Endothelial cell (in vitro differentiated cells): ENCODE data around the gene MRPS34. TPM values are rescaled to one million over a fixed set of nuclear protein-coding genes. Genes with fewer than 3 reads are reported as not detected.

Experiments
- DNase-seq: peaks from one replicate; pipeline ENCODE4 v3.0.0; 2021; ENCODE audit warnings: low spot score
- H3K27ac Mint-ChIP-seq: one replicate; pipeline ENCODE4 v1.8.0; 2021; ENCODE audit warnings: mixed read lengths, inconsistent platforms; ENCODE audit not compliant: unreplicated experiment
- H3K27me3 Mint-ChIP-seq: one replicate; pipeline ENCODE4 v1.8.0; 2021; ENCODE audit warnings: mild to moderate bottlenecking, moderate library complexity, mixed read lengths, inconsistent platforms; ENCODE audit not compliant: unreplicated experiment
- H3K36me3 Mint-ChIP-seq: one replicate; pipeline ENCODE4 v1.8.0; 2021; ENCODE audit warnings: mild to moderate bottlenecking, low read depth, mixed read lengths, inconsistent platforms; ENCODE audit not compliant: unreplicated experiment
- H3K4me1 Mint-ChIP-seq: one replicate; pipeline ENCODE4 v1.8.0; 2021; ENCODE audit warnings: mild to moderate bottlenecking, mixed read lengths, inconsistent platforms; ENCODE audit not compliant: unreplicated experiment
- H3K4me3 Mint-ChIP-seq: one replicate; pipeline ENCODE4 v1.8.0; 2021; ENCODE audit warnings: mild to moderate bottlenecking, mixed read lengths, inconsistent platforms; ENCODE audit not compliant: unreplicated experiment
- H3K9me3 Mint-ChIP-seq: one replicate; pipeline ENCODE4 v1.8.0; 2021; ENCODE audit warnings: mixed read lengths, inconsistent platforms; ENCODE audit not compliant: unreplicated experiment
- CTCF ChIP-seq: fragments of 200-600 bp; sonication (generic); IDR thresholded peaks from one replicate; pipeline ENCODE4 v1.5.0; 2021; ENCODE audit warnings: antibody characterized with exemption; ENCODE audit not compliant: unreplicated experiment
- total RNA-seq: library from RNA; stranded (reverse); fragmentation: NEBNext Ultra II Directional; extraction: Animal tissue kit (Norgen Biotek cat#: 25700); gene quantifications from one replicate; pipeline ENCODE4 v1.2.1, GENCODE V29; 2021; ENCODE audit not compliant: unreplicated experiment

The MRPS34 gene
- total RNA-seq, 1 donor from 2014 or later: 62.7 TPM

- no peak overlapping the region for H3K27ac Mint-ChIP-seq
- DNase-seq: no peak
- H3K36me3 Mint-ChIP-seq: peaks cover 26% of the 10 kb centered on the region
- no peak for TF ChIP-seq CTCF
- no peak overlapping the region for H3K4me3 Mint-ChIP-seq
- H3K27me3 Mint-ChIP-seq: peaks cover 15% of the 10 kb centered on the region
- peaks cover 2% of the 10 kb centered on the region for H3K4me1 Mint-ChIP-seq
- no peaks in the 10 kb centered on the region for H3K9me3 Mint-ChIP-seq
Measured at GRCh38 chr16:1758923-1759322, 14.0 kb downstream of the MRPS34 start.

GRCh38 chr16:1757714-1758461 lies 15.0 kb downstream of the MRPS34 start:
- Mint-ChIP-seq H3K27ac (no peak overlapping the region), H3K9me3 (no peaks in the 10 kb centered on the region), H3K27me3 (peaks cover 15% of the 10 kb centered on the region), H3K36me3 (peaks cover 28% of the 10 kb centered on the region), H3K4me1 (peaks cover 2% of the 10 kb centered on the region), H3K4me3 (no peak overlapping the region)
- DNase-seq: no peak
- no peak for TF ChIP-seq CTCF

DNA sequence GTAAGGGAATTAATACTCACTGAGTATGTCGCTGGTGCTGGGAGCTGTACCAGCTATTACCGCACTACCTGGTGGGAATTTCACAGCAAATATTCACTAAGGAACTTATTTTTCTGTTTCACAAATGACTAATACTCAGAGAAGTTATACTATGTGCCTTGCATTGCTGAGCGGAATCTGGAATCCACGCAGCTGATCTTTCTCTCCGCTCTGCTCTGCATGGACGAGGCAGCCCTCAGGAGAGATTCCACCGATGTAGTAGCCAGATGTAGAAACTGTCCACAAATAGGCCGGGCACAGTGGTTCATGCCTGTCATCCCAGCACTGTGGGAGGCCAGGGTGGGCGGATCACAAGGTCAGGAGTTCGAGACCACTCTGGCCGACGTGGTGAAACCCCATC lies 18.7 kb downstream of the MRPS34 start:
- TF ChIP-seq CTCF: no peak
- Mint-ChIP-seq H3K9me3 (no peaks in the 10 kb centered on the region), H3K27ac (no peak overlapping the region), H3K4me3 (no peak overlapping the region), H3K27me3 (peaks cover 9% of the 10 kb centered on the region), H3K4me1 (peaks cover 2% of the 10 kb centered on the region), H3K36me3 (peaks cover 16% of the 10 kb centered on the region)
- DNase-seq: no peak

DNA sequence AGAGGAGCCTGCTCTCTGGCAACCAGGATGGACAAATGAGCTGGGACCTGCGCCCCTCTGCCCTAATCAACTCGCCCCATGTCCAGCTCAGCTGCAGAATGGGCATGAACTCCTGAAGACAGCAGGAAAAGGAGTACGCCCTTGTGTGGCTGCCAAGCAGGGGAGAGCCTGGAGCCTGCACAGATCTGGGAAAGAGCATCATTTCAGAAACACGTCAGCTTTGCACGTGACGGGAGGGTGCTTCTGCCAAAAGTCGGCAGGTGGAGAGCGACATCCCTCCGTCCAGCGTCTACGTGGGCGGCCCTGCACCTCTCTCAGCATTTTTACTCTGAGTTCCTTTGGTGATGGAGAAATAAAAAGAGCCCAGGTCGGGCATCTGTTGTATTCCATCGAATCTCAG lies 20.1 kb downstream of the MRPS34 start:
- H3K27ac Mint-ChIP-seq: no peak overlapping the region
- peaks cover 9% of the 10 kb centered on the region for H3K27me3 Mint-ChIP-seq
- no peak for DNase-seq
- H3K4me3 Mint-ChIP-seq: no peak overlapping the region
- H3K9me3 Mint-ChIP-seq: no peaks in the 10 kb centered on the region
- no peak for TF ChIP-seq CTCF
- H3K36me3 Mint-ChIP-seq: peaks cover 13% of the 10 kb centered on the region
- H3K4me1 Mint-ChIP-seq: peaks cover 2% of the 10 kb centered on the region

GRCh38 chr16:1751946-1752345 lies 21.0 kb downstream of the MRPS34 start:
- no peaks in the 10 kb centered on the region for H3K9me3 Mint-ChIP-seq
- no peak for DNase-seq
- peaks cover 2% of the 10 kb centered on the region for H3K4me1 Mint-ChIP-seq
- TF ChIP-seq CTCF: no peak
- no peak overlapping the region for H3K27ac Mint-ChIP-seq
- peaks cover 13% of the 10 kb centered on the region for H3K36me3 Mint-ChIP-seq
- no peak overlapping the region for H3K4me3 Mint-ChIP-seq
- H3K27me3 Mint-ChIP-seq: peaks cover 9% of the 10 kb centered on the region
